Measurements from ENCODE around the gene SYTL3. TPM values are rescaled to one million over a fixed set of nuclear protein-coding genes. Genes with fewer than 3 reads are reported as not detected.

SYTL3 gene
- total RNA-seq, 2 donors from 2014 or later: 1.3 to 1.8 TPM

DNA sequence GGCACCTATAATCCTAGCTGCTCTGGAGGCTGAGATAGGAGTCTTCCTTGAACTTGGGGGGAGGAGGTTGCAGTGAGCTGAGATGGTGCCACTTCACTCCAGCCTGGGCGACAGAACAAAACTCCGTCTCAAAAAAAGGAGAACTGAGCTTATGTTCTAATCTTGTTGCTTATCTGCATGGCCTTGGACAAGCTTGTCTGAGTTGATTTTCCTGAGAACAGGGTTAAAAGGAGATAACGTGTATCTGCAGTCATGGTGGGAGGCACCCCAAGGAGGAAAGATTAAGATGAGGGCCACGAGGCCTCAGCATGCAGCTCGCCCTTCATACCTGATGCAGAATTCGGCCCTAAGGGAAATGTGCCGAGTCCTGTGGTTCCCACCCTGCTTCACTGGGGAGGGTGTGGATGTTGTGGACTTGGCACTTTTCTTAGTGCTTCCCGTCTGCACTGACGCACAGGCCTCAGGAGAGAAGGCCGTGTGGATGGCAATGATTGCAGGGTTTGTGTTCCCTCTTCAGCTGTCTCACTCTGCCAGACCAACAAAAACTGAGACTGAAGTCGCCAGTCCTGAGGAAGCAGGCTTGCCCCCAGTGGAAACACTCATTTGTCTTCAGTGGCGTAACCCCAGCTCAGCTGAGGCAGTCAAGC, 113.1 kb downstream of the SYTL3 start:
- H3K4me3 ChIP-seq: no peak overlapping the region
- no peak overlapping the region for H3K27ac ChIP-seq
- no peaks in the 10 kb centered on the region for H3K27me3 ChIP-seq
- 65 to 71% methylated on average over 12 of the region's 12 CpGs for WGBS, 2 donors
- H3K4me1 ChIP-seq: peaks cover 16% of the 10 kb centered on the region
- H3K9me3 ChIP-seq: no peaks in the 10 kb centered on the region
- no peak for DNase-seq
- ATAC-seq: no peak
- TF ChIP-seq, protein P1, sequence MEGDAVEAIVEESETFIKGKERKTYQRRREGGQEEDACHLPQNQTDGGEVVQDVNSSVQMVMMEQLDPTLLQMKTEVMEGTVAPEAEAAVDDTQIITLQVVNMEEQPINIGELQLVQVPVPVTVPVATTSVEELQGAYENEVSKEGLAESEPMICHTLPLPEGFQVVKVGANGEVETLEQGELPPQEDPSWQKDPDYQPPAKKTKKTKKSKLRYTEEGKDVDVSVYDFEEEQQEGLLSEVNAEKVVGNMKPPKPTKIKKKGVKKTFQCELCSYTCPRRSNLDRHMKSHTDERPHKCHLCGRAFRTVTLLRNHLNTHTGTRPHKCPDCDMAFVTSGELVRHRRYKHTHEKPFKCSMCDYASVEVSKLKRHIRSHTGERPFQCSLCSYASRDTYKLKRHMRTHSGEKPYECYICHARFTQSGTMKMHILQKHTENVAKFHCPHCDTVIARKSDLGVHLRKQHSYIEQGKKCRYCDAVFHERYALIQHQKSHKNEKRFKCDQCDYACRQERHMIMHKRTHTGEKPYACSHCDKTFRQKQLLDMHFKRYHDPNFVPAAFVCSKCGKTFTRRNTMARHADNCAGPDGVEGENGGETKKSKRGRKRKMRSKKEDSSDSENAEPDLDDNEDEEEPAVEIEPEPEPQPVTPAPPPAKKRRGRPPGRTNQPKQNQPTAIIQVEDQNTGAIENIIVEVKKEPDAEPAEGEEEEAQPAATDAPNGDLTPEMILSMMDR (IDR thresholded peaks at IDR 0.05): no peak
- no peak for TF ChIP-seq POLR2A (IDR thresholded peaks at IDR 0.05)
- peaks cover 13 to 21% of the 10 kb centered on the region in 2 donors for H3K36me3 ChIP-seq (replicated peaks in 1 of 2; ENCODE audit: insufficient read depth in 1 of 2, low read depth in 2 of 2)
- intact Hi-C loops (cut with DNase I): no loop called here

DNA sequence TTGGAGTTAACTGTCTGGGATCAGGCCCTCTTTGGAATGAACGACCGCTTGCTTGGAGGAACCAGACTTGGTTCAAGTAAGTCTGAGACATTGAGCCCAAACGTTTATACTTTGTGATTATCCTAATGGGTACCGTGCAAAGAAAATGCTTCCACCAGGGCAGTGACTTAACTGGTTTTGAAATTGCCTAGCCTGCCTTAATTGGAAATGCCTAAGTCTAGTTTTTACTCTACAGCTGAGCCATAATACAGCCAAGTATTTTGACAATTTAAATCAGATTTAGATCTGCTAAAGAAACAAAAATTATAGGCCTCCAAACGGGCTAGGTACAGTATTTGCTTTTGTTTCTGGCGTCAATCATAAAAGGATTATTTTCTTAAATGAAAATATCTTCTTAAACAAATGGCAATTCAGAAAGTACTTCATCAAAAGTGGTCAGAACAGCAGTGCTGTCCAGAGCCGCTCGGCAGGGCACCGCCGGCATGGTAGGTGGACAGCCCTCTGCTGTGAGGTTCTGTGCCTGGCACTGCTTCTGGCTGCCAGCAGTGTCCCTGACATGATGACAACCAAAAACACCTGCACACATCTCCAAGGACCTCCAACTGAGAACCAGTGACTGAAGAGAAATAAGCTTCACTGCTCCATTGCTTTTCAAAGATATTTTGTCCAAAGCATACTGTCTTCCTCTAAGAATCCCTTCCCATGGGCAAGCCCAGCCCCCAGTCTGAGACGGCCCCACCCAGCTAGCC, 113.8 kb downstream of the SYTL3 start:
- no peaks in the 10 kb centered on the region for H3K9me3 ChIP-seq
- H3K4me1 ChIP-seq: peaks cover 16% of the 10 kb centered on the region
- ATAC-seq (peak; percentile 14), DNase-seq (no peak)
- TF ChIP-seq POLR2A (IDR thresholded peaks at IDR 0.05): no peak
- TF ChIP-seq, protein P1 (IDR thresholded peaks at IDR 0.05): no peak
- intact Hi-C loops (cut with DNase I): no loop called here
- H3K27ac ChIP-seq: no peak overlapping the region
- peaks cover 17 to 27% of the 10 kb centered on the region in 2 donors for H3K36me3 ChIP-seq (replicated peaks in 1 of 2; ENCODE audit: insufficient read depth in 1 of 2, low read depth in 2 of 2)
- no peak overlapping the region for H3K4me3 ChIP-seq
- 57 to 60% methylated on average over 8 to 11 of the region's 11 CpGs for WGBS, 2 donors
- H3K27me3 ChIP-seq: no peaks in the 10 kb centered on the region

- TF ChIP-seq POLR2A (IDR thresholded peaks at IDR 0.05): no peak
- TF ChIP-seq, protein P1 (IDR thresholded peaks at IDR 0.05): no peak
- peaks cover 24 to 34% of the 10 kb centered on the region in 2 donors for H3K36me3 ChIP-seq (replicated peaks in 1 of 2; ENCODE audit: insufficient read depth in 1 of 2, low read depth in 2 of 2)
Measured at GRCh38 chr6:158764183-158764849, 114.5 kb downstream of the SYTL3 start.

DNA sequence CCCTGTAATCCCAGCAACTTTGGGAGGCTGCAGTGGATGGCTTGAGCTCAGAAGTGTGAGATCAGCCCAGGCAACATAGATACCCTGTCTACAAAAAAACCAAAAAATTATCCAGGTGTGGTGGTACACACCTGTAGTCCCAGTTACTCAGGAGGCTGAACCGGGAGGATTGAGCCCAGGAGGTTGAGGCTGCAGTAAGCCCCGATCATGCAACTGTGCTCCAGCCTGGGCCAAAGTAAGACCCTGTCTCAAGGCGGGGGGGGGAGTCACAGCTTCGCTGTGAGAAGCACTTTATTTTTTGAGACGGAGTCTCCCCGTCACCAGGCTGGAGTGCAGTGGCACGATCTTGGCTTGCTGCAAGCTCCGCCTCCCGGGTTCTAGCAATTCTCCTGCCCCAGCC, 115.1 kb downstream of the SYTL3 start:
- no peaks in the 10 kb centered on the region for H3K9me3 ChIP-seq
- WGBS, 2 donors: 96% methylated on average over 6 to 8 of the region's 9 CpGs
- DNase-seq (no peak), ATAC-seq (no peak)
- no peaks in the 10 kb centered on the region for H3K27me3 ChIP-seq
- no peak overlapping the region for H3K4me3 ChIP-seq
- no peak overlapping the region for H3K27ac ChIP-seq
- H3K4me1 ChIP-seq: peaks cover 16% of the 10 kb centered on the region
- peaks cover 30 to 40% of the 10 kb centered on the region in 2 donors for H3K36me3 ChIP-seq (replicated peaks in 1 of 2; ENCODE audit: insufficient read depth in 1 of 2, low read depth in 2 of 2)
- intact Hi-C loops (cut with DNase I): no loop called here
- TF ChIP-seq POLR2A (IDR thresholded peaks at IDR 0.05): no peak
- TF ChIP-seq, protein P1 (IDR thresholded peaks at IDR 0.05): no peak

More at GRCh38 chr6:158764183-158764849, 114.5 kb downstream of the SYTL3 start:
- 91 to 95% methylated on average over 11 to 14 of the region's 14 CpGs for WGBS, 2 donors
- DNase-seq: no peak
- ATAC-seq: no peak
- intact Hi-C loops (cut with DNase I): no loop called here
- no peak overlapping the region for H3K27ac ChIP-seq
- no peak overlapping the region for H3K4me3 ChIP-seq
- H3K9me3 ChIP-seq: no peaks in the 10 kb centered on the region
- H3K4me1 ChIP-seq: peaks cover 16% of the 10 kb centered on the region
- no peaks in the 10 kb centered on the region for H3K27me3 ChIP-seq

Data from body of pancreas (tissue), 4 donors.